GM19372 (cell line): ENCODE data around the gene SNX10.
A peak's percentile ranks its signal among the peaks of the same experiment; 100 is the strongest.

Source experiments
- ATAC-seq: cut with Tn5 transposase; IDR thresholded peaks from one replicate; pipeline ENCODE4 v1.9.1; 2021; ENCODE audit warnings: mild to moderate bottlenecking, low read depth, moderate library complexity; ENCODE audit not compliant: unreplicated experiment

SNX10 gene

DNA sequence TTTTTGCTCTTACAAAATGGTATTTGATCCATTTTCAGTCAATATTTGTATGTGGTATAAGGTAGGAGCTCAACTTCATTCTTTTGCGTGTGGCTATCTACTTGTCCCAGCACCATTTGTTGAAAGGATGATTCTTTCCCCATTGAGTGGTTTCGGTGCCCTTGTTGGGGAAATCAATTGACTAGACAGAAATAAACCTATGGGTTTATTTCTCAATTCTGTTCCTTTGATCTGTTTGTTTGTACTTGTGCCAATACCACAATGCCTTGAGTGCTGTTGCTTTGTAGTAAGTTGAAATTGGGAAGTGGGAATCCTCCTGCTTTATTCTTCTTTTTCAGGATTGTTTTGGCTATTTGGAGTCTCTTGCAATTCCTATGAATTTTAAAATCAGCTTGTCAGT is 41.0 kb downstream of the SNX10 start:
- ATAC-seq, result no peak

DNA sequence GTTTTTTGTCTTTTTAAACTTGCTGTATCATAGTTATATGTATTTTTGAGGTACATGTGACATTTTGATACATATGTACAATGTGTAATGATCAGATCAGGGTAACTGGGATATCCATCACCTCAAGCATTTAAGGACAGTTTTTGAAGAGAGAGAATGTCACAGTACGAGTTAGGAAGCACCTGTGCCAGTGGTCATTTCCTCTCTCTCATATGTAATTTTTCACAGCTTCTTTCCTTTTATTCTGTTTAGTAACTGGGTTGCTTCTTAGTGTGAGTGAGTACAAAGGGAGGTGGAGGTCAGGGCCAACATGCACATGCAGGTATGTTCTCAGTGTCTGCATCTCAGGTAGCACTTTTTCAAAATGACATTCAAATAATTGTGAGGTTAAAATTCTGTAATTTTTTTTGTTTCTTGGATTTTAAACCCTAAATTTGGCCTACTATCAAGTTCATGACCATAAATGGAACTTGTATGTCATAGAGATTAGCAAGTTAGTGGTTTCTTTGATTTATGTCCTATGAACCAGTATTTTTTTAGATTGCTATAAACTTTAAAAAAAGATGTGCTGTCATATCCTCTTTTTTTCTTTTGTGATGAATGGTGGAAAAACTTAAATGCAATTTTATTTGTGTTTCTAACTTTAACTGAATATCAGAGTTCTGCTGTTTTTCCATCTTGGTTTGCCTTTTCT is 42.7 kb downstream of the SNX10 start:
- ATAC-seq, result no peak

DNA sequence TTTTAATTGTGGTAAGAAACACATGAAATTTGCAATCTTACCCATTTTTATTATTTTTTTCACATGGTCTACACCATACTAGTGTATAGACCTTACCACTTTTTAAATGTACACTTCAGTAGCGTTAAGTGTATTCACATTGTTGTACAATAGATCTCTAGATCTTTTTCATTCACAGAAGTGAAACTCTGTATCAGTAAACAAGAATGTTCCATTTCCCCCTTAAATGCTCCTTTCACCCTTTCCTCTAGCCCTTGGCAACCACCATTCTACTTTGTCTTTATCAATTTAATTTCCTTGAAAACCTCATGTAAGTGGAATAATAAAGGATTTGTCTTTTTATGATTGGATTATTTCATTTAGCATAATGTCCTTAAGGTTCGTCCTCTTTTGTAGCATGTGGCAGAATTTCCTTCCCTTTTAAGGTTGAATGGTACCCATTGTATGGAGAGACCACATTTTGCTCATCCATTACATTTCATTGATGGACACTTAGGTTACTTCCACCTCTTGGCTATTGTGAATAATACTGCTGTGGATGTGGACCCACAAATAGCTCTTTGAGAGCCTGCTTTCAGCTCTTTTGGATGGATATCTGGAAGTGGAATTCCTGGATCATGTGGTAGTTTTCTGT is 45.7 kb downstream of the SNX10 start:
- ATAC-seq, result peak; percentile 60

DNA sequence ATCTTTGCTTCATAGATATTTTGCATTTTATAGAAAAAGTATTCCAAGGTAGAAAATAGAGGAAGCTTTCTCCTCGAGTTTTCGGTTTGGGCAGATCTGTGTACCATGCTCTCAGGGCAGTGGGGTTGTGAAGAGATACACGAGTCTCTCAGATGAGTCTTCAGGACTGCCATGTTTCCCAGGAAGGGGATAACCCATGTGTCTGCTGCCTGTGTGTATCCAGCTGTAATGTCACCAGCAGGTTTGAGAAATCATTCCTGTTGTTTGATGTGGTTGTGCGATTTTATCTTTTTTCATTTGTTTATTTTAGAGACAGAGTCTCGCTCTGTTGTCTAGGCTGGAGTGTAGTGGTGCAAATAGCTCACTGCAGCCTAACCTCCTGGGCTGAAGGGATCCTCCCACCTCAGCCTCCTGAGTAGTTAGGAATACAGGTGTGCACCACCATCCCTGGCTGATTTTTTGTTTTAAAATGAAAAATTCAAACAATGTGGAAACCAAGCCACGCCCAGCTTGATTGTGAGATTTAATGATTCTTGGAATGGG is 48.9 kb downstream of the SNX10 start:
- no peak for ATAC-seq

DNA sequence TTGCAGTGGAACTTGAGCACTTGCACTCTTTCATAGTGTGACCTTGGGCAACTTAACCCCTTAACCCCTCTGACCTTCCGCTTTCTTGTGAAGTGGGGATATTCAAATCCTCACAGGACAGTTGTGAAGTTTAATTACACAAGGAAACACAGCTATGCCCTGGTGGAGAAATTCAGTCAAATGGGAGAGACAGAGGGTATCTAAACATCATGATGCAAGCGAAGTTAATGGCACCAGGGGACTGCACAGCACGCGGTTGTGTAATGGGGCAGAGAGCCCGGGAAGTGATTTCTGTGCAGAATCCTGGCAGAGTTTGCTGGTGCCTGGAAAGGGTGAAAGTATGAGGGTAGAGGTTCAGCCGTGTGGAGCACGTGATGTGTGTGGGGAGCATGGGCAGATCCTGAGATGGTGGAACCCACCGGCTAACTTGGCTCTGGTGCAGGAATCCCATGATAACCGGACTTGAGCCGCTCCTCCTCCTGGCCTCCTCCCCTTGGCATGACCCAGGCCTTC is 51.7 kb downstream of the SNX10 start:
- ATAC-seq, result no peak

DNA sequence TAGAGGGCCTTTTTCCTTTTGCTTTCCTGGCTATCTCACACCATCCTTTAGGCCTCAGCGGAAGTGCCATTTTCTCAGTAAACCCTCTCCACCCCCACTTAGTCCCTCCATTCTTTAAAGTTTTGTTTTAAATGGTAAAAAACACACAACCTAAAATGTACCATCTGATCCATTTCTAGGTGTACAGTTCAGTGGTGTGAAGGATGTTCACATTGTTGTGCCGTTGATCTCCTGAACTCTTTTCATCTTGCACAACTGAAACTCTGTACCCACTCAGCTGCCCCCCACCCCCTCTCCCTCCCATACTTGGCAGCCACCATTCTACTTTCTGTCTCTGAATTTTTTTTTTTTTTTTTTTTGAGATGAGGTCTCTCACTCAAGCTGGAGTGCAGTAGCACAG is 52.2 kb downstream of the SNX10 start:
- ATAC-seq, result no peak

DNA sequence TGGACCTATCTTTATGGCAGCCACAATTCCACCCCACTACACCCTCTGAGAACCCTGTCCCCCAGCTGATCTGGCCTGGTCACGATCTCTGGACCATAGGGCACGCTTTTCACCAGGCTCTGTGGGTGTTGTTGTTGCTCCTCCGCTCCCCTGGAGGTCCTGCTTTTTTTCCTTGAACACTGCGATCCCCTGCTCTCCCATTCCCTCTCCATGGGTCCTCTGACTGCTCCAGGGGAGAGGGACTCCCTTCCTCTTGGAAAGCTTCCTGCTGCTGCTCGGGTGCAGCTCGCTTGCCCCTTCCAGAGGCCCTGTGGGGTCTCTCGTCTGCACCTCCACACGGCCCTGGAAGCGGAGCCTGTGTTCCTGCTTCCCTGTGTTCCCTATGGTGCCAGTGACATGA is 53.5 kb downstream of the SNX10 start:
- no peak for ATAC-seq

DNA sequence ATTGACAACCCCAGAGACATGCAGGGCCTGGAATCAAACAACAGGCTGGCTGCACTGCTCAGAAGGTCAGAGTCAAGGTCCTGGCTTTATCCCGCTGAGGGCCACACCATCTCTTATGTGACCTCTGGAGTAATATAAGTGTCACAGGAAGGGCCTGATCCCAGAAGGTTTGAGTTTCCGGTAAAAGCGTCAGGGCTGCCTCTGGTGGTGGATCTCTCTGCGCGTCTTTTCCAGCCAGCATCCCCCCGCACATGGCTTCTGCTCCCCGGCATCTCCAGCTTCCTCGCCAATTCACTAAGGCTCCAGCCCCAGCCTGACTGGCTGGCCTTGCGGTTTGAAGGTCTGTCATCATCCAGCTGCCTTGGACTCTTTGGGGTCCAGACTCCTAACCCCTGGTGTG is 54.2 kb downstream of the SNX10 start:
- no peak for ATAC-seq

DNA sequence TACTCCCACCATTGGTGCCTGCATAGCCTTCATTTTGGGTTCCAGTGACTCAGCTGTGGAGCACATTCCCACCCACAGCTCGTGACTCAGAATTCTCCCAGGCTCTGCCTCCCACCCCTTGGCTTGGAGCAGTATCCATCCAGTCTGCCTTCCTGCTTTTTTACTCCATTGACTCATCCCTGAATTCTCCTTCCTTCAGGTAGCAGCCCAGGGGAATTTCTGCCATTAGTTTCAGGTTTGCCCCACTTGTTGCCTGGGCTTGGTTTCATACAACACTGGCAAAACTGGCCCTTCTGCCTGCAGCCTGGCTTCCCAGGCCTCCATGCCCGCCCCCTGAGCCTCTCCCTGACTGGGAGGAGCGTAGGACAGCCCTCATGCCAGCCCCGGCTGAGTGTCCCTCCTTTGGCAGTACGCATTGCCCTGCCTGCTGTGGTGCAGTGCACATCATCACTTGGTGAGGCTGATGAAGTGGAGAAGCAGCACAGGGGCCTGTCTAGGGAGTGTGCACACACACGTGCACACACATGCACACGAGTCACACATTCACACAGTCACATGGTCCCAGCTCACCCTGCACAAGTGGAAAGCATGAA is 55.0 kb downstream of the SNX10 start:
- ATAC-seq, result no peak

DNA sequence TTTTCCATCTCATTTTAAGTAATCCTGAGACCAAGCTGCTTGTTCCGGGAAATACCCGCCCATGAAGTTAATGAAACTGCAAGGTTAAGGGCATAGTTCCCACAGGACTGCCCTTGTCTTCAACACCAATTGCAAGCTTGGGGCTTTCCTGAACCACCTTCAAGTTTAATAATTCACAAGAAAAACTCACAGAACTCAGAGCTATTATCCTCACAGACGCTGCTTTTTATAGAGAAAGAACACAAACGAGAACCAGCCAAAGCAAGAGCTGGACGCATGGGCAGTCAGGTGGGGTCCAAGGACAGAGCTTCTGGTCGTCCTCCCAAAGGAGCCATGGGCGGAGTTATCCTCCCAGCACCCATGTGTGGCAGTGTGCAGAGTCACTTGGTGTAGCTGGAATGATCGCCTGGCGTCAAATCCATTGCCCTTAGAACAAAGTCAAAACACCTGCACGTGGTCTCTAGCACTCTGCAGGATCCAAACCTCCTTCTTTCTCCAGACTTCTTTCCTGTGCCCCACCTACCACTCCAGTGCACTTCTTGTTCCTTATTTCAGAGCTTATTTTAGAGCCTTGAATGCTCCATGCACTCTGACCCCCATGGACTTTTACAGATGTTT is 56.7 kb downstream of the SNX10 start:
- ATAC-seq, result peak; percentile 72

DNA sequence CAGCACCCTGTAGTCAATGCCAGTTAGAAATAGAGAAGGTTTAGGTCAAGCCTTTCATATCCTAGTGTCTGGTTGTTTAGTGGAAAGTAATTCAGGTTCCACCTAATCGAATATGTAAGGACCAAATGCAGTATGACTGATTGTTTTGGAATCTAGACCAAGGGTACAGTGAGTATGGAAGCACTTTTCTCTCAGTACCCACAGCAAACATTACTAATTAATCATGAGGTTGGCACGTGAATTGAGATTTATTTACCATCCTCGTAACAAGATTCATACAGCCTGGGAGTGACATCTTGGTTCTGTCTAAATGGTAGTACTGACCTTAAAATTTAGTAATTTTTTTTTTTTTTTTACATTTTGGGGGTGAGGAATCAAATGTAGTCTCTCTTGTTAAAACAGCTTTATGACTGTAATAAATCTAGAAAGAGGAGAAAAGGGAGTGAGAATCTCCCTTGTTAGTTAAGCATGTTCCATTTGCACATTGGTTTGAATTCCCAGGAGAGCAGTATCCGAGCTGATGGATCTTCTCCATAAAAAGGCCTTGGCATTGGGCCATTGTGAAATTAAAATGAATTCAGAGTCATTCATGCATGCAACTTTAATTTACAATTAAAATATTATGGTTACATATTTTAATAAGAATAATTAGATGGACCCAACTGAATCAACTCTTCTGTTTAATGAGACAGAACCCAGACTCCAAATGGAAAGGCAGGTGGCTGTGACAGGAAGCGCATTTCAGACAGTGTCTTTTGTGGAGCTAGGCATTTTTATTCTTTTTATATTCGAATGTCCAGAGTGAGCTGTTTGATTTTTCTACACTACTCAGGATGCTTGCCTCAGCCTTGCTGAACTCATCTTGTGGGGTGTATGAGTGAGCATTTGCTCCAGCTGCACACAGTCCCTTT is 57.6 kb downstream of the SNX10 start:
- no peak for ATAC-seq

DNA sequence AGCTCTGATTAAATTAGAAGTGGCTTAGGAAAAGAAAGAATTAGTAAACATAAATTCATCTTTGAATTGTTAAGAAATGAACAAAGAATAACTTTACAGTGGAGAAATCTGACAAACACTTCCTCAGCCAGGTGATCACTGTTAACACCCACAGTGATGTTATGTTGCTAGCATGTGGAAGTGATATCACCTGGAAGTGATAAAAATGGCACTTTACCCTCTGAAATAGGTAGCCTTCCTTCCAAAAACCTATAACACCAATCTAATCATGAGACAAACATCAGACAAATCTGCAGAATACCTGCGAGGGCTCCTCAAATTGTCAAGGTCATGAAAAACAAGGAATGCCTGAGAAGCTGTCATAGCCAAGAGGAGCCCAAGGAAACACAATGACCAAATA is 59.5 kb downstream of the SNX10 start:
- ATAC-seq, result no peak

DNA sequence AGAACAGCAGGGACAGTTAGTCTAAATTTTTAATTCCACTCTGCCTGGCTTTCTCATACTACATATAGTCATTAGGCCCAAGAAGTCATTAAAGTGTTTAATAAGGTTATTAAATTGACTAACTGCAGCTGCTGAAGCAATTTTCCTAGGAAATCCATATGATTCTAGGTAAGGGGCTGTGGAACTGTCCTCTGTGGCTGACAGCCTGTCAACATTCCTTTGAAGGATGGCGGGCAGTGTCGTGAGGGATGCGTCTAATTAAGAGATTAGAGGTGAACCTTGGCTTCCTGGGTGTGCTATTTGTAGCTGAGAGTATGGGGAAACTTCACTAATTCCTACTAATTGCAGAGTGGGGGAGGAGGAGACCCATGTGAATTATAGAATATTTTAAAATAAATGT is 64.6 kb downstream of the SNX10 start:
- ATAC-seq, result no peak

DNA sequence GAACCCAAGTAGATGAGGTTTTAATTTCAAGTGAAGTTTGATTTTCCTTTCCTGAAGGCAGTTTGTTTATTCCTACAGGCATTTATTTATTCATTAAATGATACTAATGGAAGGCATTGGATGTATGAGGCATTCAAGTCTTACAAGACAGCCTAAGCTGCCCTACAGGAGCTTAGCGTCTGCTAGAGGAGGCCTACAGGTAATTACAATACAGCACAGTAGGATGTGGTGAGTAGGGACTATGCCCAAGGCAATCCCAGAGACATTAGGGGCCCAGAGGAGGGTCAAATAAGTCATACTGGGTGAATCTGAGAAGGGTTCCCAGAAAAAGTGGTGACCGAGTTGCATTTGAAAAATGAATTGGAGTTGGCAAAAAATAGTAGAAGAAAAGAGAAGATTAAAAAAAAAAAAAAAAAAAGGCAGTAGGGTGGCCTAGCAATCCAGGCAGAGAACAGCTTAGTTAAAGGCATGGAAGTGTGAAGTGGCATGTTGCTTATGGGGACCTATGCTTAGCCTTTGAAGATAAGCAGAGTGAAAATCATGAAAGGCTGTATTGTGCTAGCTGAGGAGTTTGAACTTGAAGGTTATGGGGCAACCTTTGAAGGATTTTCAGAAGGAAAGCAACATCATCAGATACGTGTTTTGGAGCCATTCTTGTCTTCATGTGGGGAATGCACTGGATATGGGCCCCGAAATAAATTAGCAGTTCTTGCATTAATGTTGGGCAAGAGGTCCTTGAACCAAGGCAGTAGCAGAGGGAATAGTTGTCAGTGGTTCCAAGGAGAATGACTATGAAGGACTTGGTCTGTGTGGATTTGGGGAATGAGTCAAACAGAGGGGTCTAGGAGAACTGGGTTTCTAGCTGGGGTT is 65.5 kb downstream of the SNX10 start:
- ATAC-seq, result no peak

DNA sequence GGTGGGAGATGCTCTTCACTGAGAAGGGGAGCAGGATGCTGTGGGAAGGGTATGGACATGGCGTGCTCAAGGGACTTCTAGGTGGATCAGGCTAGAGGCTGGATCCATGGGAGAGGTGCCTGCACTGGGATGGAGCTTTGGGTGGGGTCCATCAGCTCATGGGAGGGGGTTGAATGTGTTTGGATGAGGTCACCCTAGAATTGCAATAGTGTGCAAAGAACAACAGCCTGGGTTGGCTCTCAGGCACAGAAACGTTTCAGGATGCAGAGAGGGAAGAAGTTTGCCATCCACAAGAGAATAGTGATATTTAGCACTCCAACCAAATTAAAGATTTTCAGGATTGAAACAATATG is 66.1 kb downstream of the SNX10 start:
- no peak for ATAC-seq

DNA sequence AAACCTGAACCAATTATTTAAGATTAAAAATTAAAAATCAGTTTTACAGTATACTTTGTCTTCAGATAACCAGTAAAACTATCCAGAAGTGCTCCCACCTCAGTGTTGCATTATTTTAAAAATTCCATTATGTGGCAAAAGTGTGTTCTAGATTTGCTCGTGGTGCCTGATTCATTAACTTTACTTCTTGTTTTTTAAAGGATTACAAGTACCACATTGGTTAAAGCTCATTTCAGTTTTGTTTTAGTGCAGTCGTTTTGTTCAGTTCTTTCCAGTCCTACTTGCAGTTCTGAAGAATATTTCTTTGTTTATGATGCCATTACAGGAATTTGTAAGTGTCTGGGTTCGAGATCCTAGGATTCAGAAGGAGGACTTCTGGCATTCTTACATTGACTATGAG is 69.0 kb downstream of the SNX10 start:
- no peak for ATAC-seq

DNA sequence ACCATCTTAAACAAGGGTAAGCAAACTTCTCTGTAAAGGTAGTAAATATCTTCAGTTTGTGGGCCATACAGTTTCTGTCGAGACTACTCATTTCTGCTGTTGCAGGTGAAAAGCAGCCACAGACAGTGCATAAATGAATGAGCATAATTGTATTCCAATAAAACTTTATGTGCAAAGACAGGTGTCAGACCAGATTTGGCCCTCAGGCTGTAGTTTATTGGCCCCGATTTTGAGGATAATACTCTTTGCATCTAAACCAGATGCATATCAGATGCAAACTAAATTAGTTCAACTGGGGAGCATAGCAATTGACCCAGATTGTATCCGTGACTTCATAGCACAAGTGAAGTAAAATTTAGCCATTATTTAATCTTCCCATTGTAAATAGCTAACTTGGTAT is 70.0 kb downstream of the SNX10 start:
- no peak for ATAC-seq

DNA sequence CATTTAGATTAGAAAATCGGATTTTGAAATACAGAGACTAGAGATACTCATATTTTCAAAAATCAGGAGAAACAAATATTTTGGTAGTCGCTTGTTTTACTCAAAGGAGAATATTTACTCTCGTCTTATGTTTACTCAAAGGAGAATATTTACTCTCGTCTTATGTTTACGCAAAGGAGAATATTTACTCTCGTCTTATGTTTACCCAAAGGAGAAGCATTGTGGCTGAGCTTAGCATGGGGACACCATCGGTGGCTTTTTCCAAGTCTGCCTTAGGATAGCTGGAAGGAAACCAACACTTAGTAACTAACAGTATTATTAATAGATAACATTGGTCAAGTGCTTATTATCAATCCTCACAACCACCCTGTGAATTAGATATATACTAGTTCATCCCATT is 71.8 kb downstream of the SNX10 start:
- ATAC-seq, result no peak
